ENCODE results near the gene SELPLG.
A peak's percentile ranks its signal among the peaks of the same experiment; 100 is the strongest.

DNA sequence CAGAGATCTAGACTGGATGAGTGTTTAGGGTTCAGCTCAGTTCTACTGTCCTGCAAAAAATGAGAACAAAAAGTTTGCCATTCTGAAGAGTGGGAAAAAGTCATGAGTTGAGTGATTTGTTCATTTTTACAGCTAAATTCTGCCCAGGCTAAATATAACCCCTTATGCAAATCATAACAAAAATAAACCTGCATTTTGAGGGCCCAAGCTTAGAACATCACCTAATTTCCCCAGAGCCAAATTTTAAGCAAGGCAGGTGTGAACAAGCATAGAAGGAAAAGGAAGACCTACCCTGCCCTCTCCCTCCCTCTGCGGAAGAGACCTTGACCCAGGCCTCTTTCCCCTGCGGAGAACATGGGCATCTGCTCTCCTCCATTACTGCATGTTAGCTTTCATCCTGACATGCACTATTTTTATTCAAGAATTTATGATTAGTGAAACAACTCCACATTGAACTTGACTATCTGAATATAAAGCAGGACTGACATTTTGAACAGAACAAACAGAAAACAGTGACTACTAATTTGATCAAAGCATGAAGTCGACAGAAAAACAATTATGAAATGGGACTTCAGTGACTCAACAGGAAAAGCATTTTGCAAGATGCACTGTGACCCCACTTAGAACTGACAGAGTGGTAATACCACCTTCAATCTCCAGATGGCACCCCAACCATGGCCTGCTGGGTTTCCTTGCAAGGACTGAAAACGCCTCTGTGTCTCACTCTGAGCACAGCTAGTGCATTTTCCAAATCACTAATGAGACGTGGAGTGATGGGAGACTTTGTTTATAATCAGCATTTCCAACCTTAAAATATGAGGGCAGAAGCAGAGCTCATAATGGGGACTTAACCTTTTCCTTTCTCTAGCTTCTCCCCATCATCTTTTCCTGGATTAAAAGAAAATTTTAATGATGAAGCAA is 30.9 kb upstream of the SELPLG start:
- TF ChIP-seq EZH2 (IDR thresholded peaks at IDR 0.05; ENCODE audit: borderline replicate concordance, insufficient read depth, low read depth, low read length, poor library complexity, severe bottlenecking), result no peak
- TF ChIP-seq, protein P1, sequence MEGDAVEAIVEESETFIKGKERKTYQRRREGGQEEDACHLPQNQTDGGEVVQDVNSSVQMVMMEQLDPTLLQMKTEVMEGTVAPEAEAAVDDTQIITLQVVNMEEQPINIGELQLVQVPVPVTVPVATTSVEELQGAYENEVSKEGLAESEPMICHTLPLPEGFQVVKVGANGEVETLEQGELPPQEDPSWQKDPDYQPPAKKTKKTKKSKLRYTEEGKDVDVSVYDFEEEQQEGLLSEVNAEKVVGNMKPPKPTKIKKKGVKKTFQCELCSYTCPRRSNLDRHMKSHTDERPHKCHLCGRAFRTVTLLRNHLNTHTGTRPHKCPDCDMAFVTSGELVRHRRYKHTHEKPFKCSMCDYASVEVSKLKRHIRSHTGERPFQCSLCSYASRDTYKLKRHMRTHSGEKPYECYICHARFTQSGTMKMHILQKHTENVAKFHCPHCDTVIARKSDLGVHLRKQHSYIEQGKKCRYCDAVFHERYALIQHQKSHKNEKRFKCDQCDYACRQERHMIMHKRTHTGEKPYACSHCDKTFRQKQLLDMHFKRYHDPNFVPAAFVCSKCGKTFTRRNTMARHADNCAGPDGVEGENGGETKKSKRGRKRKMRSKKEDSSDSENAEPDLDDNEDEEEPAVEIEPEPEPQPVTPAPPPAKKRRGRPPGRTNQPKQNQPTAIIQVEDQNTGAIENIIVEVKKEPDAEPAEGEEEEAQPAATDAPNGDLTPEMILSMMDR (IDR thresholded peaks at IDR 0.05), result peak; percentile 90
